Thyroid gland (tissue), 4 donors: ENCODE measurements around the gene SH3YL1. TPM values are rescaled to one million over a fixed set of nuclear protein-coding genes. Genes with fewer than 3 reads are reported as not detected.
A peak's percentile ranks its signal among the peaks of the same experiment; 100 is the strongest.

Experiments used
- DNase-seq, 2 donors: peaks; one replicate each; pipeline ENCODE4 v3.0.0-alpha.2; 2019
- H3K27ac ChIP-seq, 3 donors: fragments of 200-600 bp; sonication (generic); 1 replicate in 2 of 3; 2 replicates in 1 of 3; pipeline ENCODE4 v1.5.1; 2016 to 2019; ENCODE audit warnings: mild to moderate bottlenecking in 1 of 3, moderate library complexity in 1 of 3
- H3K27me3 ChIP-seq: fragments of 200-600 bp; sonication (generic); one replicate; pipeline ENCODE4 v1.5.1; 2019
- H3K36me3 ChIP-seq, 2 donors: fragments of 200-600 bp; sonication (generic); one replicate each; pipeline ENCODE4 v1.5.1; 2016 to 2019
- H3K4me1 ChIP-seq, 2 donors: fragments of 200-600 bp; sonication (generic); one replicate each; pipeline ENCODE4 v1.5.1; 2017 to 2019
- H3K4me3 ChIP-seq, 3 donors: fragments of 200-600 bp; sonication (generic); replicated peaks in 1 of 3; 1 replicate in 2 of 3; 2 replicates in 1 of 3; pipeline ENCODE4 v1.5.1; 2016; ENCODE audit warnings: mild to moderate bottlenecking in 1 of 3
- H3K9me3 ChIP-seq: fragments of 200-600 bp; sonication (generic); one replicate; pipeline ENCODE4 v1.5.1; 2017
- CTCF ChIP-seq, 6 experiments: fragments of 200-600 bp in 3 of 6; fragments of 450-650 bp in 3 of 6; sonication (generic) in 3 of 6; IDR thresholded peaks; one replicate each; pipeline ENCODE4 v1.5.1; 2016 to 2019; ENCODE audit warnings: antibody characterized with exemption in 6 of 6, mild to moderate bottlenecking in 2 of 6, inconsistent platforms in 1 of 6, moderate library complexity in 1 of 6
- POLR2A ChIP-seq, 2 donors: fragments of 450-650 bp; IDR thresholded peaks; one replicate each; pipeline ENCODE4 v1.6.1; 2017; ENCODE audit warnings: antibody characterized with exemption in 2 of 2, mild to moderate bottlenecking in 2 of 2, moderate library complexity in 1 of 2
- WGBS, 2 donors: methylation state at CpG; one replicate each; pipeline ENCODE4 v1.1.5; 2017; 5-methylcytosine and 5-hydroxymethylcytosine counted together
- intact Hi-C: fragments of 100-400 bp; cut with DNase I; formaldehyde crosslinking; loops from one replicate; pipeline ENCODE4 v1.15.1; 2023
- total RNA-seq, 4 donors: library from RNA; depleted of rRNA; stranded (reverse); fragments of >200 nt; gene quantifications; one replicate each; pipeline ENCODE4 v1.2.3, GENCODE V29; 2016

Gene SH3YL1
- total RNA-seq, 4 donors from 2014 or later: 76.5 to 128 (median 85.1) TPM

GRCh38 chr2:203401-203800, 60.4 kb downstream of the SH3YL1 start:
- Histone ChIP-seq H3K9me3 (no peaks in the 10 kb centered on the region), H3K27ac (no peak overlapping the region), H3K4me1 (peaks cover 7 to 10% of the 10 kb centered on the region in 2 donors), H3K4me3 (no peak overlapping the region), H3K27me3 (no peaks in the 10 kb centered on the region), H3K36me3 (no peaks in the 10 kb centered on the region)
- TF ChIP-seq CTCF (IDR thresholded peaks at IDR 0.05) (no peak), POLR2A (IDR thresholded peaks at IDR 0.05) (no peak)
- DNase-seq: peak; percentile 9 to 43
- intact Hi-C loops: no loop called here
- WGBS, 2 donors: 58 to 63% methylated on average over 8 of the region's 8 CpGs

GRCh38 chr2:202945-203344, 60.9 kb downstream of the SH3YL1 start:
- WGBS, 2 donors: 68 to 85% methylated on average over 6 of the region's 6 CpGs
- H3K9me3 ChIP-seq: no peaks in the 10 kb centered on the region
- no peaks in the 10 kb centered on the region for H3K27me3 ChIP-seq
- no peak overlapping the region for H3K27ac ChIP-seq
- intact Hi-C loops: no loop called here
- TF ChIP-seq CTCF (IDR thresholded peaks at IDR 0.05) (no peak), POLR2A (IDR thresholded peaks at IDR 0.05) (no peak)
- no peak for DNase-seq
- H3K4me1 ChIP-seq: peaks cover 7 to 10% of the 10 kb centered on the region in 2 donors
- no peaks in the 10 kb centered on the region for H3K36me3 ChIP-seq
- H3K4me3 ChIP-seq: no peak overlapping the region

GRCh38 chr2:201648-202433, 62.0 kb downstream of the SH3YL1 start:
- no peaks in the 10 kb centered on the region for H3K9me3 ChIP-seq
- H3K36me3 ChIP-seq: no peaks in the 10 kb centered on the region
- H3K27me3 ChIP-seq: no peaks in the 10 kb centered on the region
- H3K4me1 ChIP-seq: peaks cover 7 to 10% of the 10 kb centered on the region in 2 donors
- intact Hi-C loops: no loop called here
- H3K4me3 ChIP-seq: no peak overlapping the region
- peak; percentile 85 to 90 for DNase-seq
- peak overlapping the region in 2 of 3 donors; percentile 10 to 40 for H3K27ac ChIP-seq
- 50 to 56% methylated on average over 9 of the region's 9 CpGs for WGBS, 2 donors
- no peak for TF ChIP-seq POLR2A (IDR thresholded peaks at IDR 0.05)
- TF ChIP-seq CTCF (IDR thresholded peaks at IDR 0.05): no peak

DNA sequence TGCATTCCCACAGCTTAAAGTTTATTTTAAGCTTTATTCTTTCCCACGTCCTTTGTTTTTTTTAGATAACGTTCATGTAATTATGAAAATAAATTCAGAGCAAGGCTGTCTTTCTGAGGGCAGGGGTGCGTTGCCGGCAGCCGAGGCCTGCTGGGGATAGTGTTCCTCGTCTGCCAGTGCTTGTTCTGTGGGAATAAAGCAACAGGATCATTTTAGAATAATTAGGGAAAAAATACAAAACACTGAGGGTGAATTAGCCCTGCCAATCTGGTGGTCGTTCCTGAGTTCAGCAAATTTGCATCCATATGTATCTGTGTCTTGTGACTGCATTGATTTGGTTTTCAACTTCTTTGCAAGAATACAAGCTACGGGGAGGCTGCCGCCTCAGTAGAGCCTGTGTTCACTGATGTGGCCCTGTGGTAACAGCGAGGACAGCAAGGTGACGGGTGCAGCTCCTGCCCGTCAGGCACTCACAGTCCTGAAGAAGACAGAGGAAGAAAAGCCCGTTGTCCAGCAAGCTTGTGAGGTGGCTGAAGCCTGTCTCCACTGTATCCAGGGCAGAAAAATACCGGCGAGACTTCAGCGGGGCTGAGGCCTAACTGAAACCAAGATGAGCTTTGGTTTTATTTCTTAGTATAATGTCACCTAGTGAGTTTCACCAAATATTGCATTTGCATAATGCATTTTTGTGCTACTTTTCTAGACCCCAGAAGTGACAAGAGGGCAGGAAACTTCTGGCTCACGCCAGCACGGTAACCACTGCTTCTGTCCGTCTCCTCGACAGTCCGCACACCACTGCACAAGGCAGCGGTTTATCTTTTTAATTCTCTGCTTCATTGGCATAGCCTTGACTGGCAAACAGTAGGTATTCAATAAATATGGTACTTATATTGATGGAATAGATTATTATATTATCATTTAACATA, 64.5 kb downstream of the SH3YL1 start:
- intact Hi-C loops: no loop called here
- Histone ChIP-seq H3K4me1 (peaks cover 7 to 10% of the 10 kb centered on the region in 2 donors), H3K27me3 (no peaks in the 10 kb centered on the region)

More for the DNA sequence above, 64.5 kb downstream of the SH3YL1 start:
- WGBS, 2 donors: 75 to 83% methylated on average over 22 of the region's 22 CpGs
- Histone ChIP-seq H3K4me3 (no peak overlapping the region), H3K27ac (no peak overlapping the region), H3K36me3 (no peaks in the 10 kb centered on the region), H3K9me3 (no peaks in the 10 kb centered on the region)
- DNase-seq: no peak
- no peak for TF ChIP-seq POLR2A (IDR thresholded peaks at IDR 0.05)
- TF ChIP-seq CTCF (IDR thresholded peaks at IDR 0.05): no peak
